Naive thymus-derived CD4-positive, alpha-beta T cell (primary cell): Measurements from ENCODE around the gene PALLD. TPM values are rescaled to one million over a fixed set of nuclear protein-coding genes. Genes with fewer than 3 reads are reported as not detected.
"Not testable (repeated sequence)": the region's sequence is repeated elsewhere in the genome, so short reads cannot be mapped to it uniquely, and the experiment has no call there.

Source experiments
- ATAC-seq: fragments of 150-1000 bp; cut with Tn5 transposase; 2 replicates; pipeline ENCODE4 v1.10.0; 2021; ENCODE audit warnings: mild to moderate bottlenecking, moderate library complexity
- CTCF ChIA-PET: fragments of 350-600 bp; sonication (Branson Sonifier 250); formaldehyde crosslinking; loops from one replicate; lab custom pipeline; 2021; ENCODE audit warnings: antibody characterized with exemption; lab: Charles Lee
- POLR2A ChIA-PET: fragments of 350-600 bp; sonication (Branson Sonifier 250); formaldehyde crosslinking; loops from one replicate; lab custom pipeline; 2021; ENCODE audit warnings: antibody characterized with exemption, inconsistent platforms; lab: Charles Lee
- DNase-seq, 9 donors: peaks; one replicate each; pipeline versions ENCODE4 v3.0.0 to v3.0.0-alpha.2; 2020 to 2022; ENCODE audit warnings: mixed read lengths in 1 of 9
- H3K27ac ChIP-seq: one replicate; pipeline ENCODE4 v1.7.0; 2013; ENCODE audit warnings: mild to moderate bottlenecking, low read depth, low read length, moderate library complexity
- H3K27me3 ChIP-seq, 2 donors: one replicate each; pipeline ENCODE4 v1.7.0; 2013; ENCODE audit warnings: low read length in 2 of 2, mild to moderate bottlenecking in 2 of 2, moderate library complexity in 2 of 2; ENCODE audit not compliant: control insufficient read depth in 2 of 2, insufficient read depth in 2 of 2
- H3K36me3 ChIP-seq, 3 experiments: 1 replicate in 2 of 3; 2 replicates in 1 of 3; pipeline ENCODE4 v1.7.0; 2013; ENCODE audit warnings: low read length in 3 of 3, mild to moderate bottlenecking in 3 of 3, moderate library complexity in 1 of 3; ENCODE audit not compliant: insufficient read depth in 3 of 3, control insufficient read depth in 2 of 3
- H3K4me1 ChIP-seq, 2 donors: one replicate each; pipeline ENCODE4 v1.7.0; 2013; ENCODE audit warnings: low read length in 2 of 2, mild to moderate bottlenecking in 2 of 2, moderate library complexity in 1 of 2; ENCODE audit not compliant: control insufficient read depth in 2 of 2, insufficient read depth in 2 of 2
- H3K4me3 ChIP-seq: 2 replicates; pipeline ENCODE4 v1.7.0; 2013; ENCODE audit warnings: mild to moderate bottlenecking, low read length
- H3K9me3 ChIP-seq, 3 experiments: 1 replicate in 2 of 3; 2 replicates in 1 of 3; pipeline ENCODE4 v1.7.0; 2013; ENCODE audit warnings: low read length in 3 of 3; ENCODE audit not compliant: control insufficient read depth in 2 of 3
- H3K27ac Mint-ChIP-seq, 9 donors: one replicate each; pipeline ENCODE4 v1.8.0; 2020 to 2022; ENCODE audit warnings: mixed read lengths in 9 of 9, mild to moderate bottlenecking in 8 of 9, moderate library complexity in 5 of 9, inconsistent platforms in 2 of 9
- H3K27me3 Mint-ChIP-seq, 5 donors: one replicate each; pipeline ENCODE4 v1.8.0; 2021 to 2022; ENCODE audit warnings: mixed read lengths in 5 of 5, mild to moderate bottlenecking in 1 of 5
- H3K36me3 Mint-ChIP-seq, 5 donors: one replicate each; pipeline ENCODE4 v1.8.0; 2020 to 2022; ENCODE audit warnings: mixed read lengths in 5 of 5, mild to moderate bottlenecking in 3 of 5, inconsistent platforms in 1 of 5
- H3K4me1 Mint-ChIP-seq, 7 donors: one replicate each; pipeline ENCODE4 v1.8.0; 2020 to 2022; ENCODE audit warnings: mixed read lengths in 7 of 7, mild to moderate bottlenecking in 3 of 7, inconsistent platforms in 1 of 7
- H3K4me3 Mint-ChIP-seq, 10 donors: one replicate each; pipeline ENCODE4 v1.8.0; 2020 to 2022; ENCODE audit warnings: mild to moderate bottlenecking in 10 of 10, mixed read lengths in 10 of 10, moderate library complexity in 6 of 10, inconsistent platforms in 2 of 10
- H3K9me3 Mint-ChIP-seq, 11 donors: one replicate each; pipeline ENCODE4 v1.8.0; 2020 to 2022; ENCODE audit warnings: mixed read lengths in 11 of 11, mild to moderate bottlenecking in 4 of 11, inconsistent platforms in 1 of 11, moderate library complexity in 1 of 11
- intact Hi-C, 2 donors: fragments of 100-400 bp; cut with micrococcal nuclease; formaldehyde crosslinking; loops; one replicate each; pipeline ENCODE4 v1.15.1; 2023
- polyA plus RNA-seq, 2 donors: library from polyadenylated mRNA; unstranded; fragments of 300-500 nt; fragmentation: Illumina TruSeq; gene quantifications; one replicate each; pipeline ENCODE4 v1.2.3, GENCODE V29; 2021
- total RNA-seq, 6 experiments: library from RNA in 5 of 6; stranded (reverse) in 5 of 6; gene quantifications; 1 replicate in 5 of 6; 2 replicates in 1 of 6; pipeline ENCODE4 v1.2.3 and lab custom pipeline; 2021 to 2026

The PALLD gene
- total RNA-seq (10 to 100 TPM in 1 of 5 experiments, 1 to 10 TPM in 1, under 1 TPM in 3; 0.70 to 11.9 (median 0.88) TPM), polyA plus RNA-seq (under 1 TPM; 0.51 to 0.63 TPM), total RNA-seq (lab: John Stamatoyannopoulos, UW) (0.67 reads per million)

GRCh38 chr4:168496834-168497233 lies at the start of gene PALLD:
Gene PALLD (plus strand): TSS chr4:168497052.
- no peak within 1 kb of the TSS for H3K4me3 Mint-ChIP-seq
- H3K36me3 Mint-ChIP-seq = peaks cover 0 to 1% (median 0%) of the 10 kb centered on the region in 5 donors
- Histone ChIP-seq H3K36me3 (no peaks in the 10 kb centered on the region), H3K4me1 (no peaks in the 10 kb centered on the region), H3K9me3 (no peaks in the 10 kb centered on the region), H3K4me3 (no peak within 1 kb of the TSS), H3K27me3 (no peaks in the 10 kb centered on the region), H3K27ac (no peak within 1 kb of the TSS)
- peaks cover 6 to 57% (median 16%) of the 10 kb centered on the region in 5 donors for H3K27me3 Mint-ChIP-seq
- H3K4me1 Mint-ChIP-seq = no peaks in the 10 kb centered on the region
- ChIA-PET POLR2A (no interaction called here), CTCF (no interaction called here)
- intact Hi-C loops = no loop called here
- H3K9me3 Mint-ChIP-seq = peaks cover 0 to 3% (median 0%) of the 10 kb centered on the region in 11 donors
- ATAC-seq = no peak
- no peak for DNase-seq
- H3K27ac Mint-ChIP-seq = no peak within 1 kb of the TSS

GRCh38 chr4:168449063-168449462 lies 47.8 kb upstream of the PALLD start:
- ATAC-seq, H3K4me1 ChIP-seq, H3K27me3 Mint-ChIP-seq, CTCF ChIA-PET, H3K9me3 Mint-ChIP-seq, H3K4me3 ChIP-seq, H3K27me3 ChIP-seq, H3K27ac Mint-ChIP-seq, H3K4me3 Mint-ChIP-seq, DNase-seq, H3K27ac ChIP-seq, intact Hi-C loops, H3K9me3 ChIP-seq: not testable (repeated sequence)
- Mint-ChIP-seq H3K4me1 (peaks cover 4 to 32% (median 14%) of the 10 kb centered on the region in 7 donors), H3K36me3 (peaks cover 7 to 52% (median 39%) of the 10 kb centered on the region in 5 donors)
- POLR2A ChIA-PET = interaction anchor here (0.6 kb wide), 1 partner anchor 187 kb away, joined by 3 read pairs; no protein-coding TSS in a partner anchor
- peaks cover 3 to 28% (median 10%) of the 10 kb centered on the region in 3 experiments for H3K36me3 ChIP-seq

GRCh38 chr4:168449719-168450452 lies 47.0 kb upstream of the PALLD start:
- Mint-ChIP-seq H3K27ac (peak overlapping the region in 3 of 9 donors; percentile 43 to 61 (median 47)), H3K36me3 (peaks cover 7 to 60% (median 44%) of the 10 kb centered on the region in 5 donors), H3K4me3 (no peak overlapping the region), H3K4me1 (peaks cover 4 to 35% (median 14%) of the 10 kb centered on the region in 7 donors), H3K27me3 (no peaks in the 10 kb centered on the region), H3K9me3 (peaks cover 0 to 4% (median 0%) of the 10 kb centered on the region in 11 donors)
- ChIA-PET CTCF (no interaction called here), POLR2A (interaction anchor here (0.6 to 0.7 kb wide), 2 partner anchors 26 to 188 kb away, joined by 3 read pairs; no protein-coding TSS in a partner anchor)
- Histone ChIP-seq H3K27ac (no peak overlapping the region), H3K27me3 (no peaks in the 10 kb centered on the region), H3K9me3 (no peaks in the 10 kb centered on the region), H3K4me1 (no peaks in the 10 kb centered on the region), H3K4me3 (no peak overlapping the region), H3K36me3 (peaks cover 3 to 28% (median 10%) of the 10 kb centered on the region in 3 experiments)
- intact Hi-C loops = no loop called here
- no peak for DNase-seq
- peak; percentile 40 for ATAC-seq

GRCh38 chr4:168451331-168451730 lies 45.5 kb upstream of the PALLD start:
- ATAC-seq = peak; percentile 75

GRCh38 chr4:168451744-168452390 lies 45.0 kb upstream of the PALLD start:
- H3K27me3 Mint-ChIP-seq = no peaks in the 10 kb centered on the region

More at GRCh38 chr4:168451331-168451730, 45.5 kb upstream of the PALLD start:
- Histone ChIP-seq H3K27ac (no peak overlapping the region), H3K9me3 (no peaks in the 10 kb centered on the region), H3K36me3 (peaks cover 3 to 37% (median 17%) of the 10 kb centered on the region in 3 experiments), H3K4me3 (no peak overlapping the region), H3K4me1 (no peaks in the 10 kb centered on the region), H3K27me3 (no peaks in the 10 kb centered on the region)
- H3K27me3 Mint-ChIP-seq = no peaks in the 10 kb centered on the region
- H3K36me3 Mint-ChIP-seq = peaks cover 7 to 68% (median 52%) of the 10 kb centered on the region in 5 donors
- peaks cover 0 to 4% (median 0%) of the 10 kb centered on the region in 11 donors for H3K9me3 Mint-ChIP-seq
- peak overlapping the region in 4 of 9 donors; percentile 6 to 34 (median 22) for H3K27ac Mint-ChIP-seq
- H3K4me3 Mint-ChIP-seq = no peak overlapping the region
- CTCF ChIA-PET = no interaction called here
- peaks cover 4 to 35% (median 14%) of the 10 kb centered on the region in 7 donors for H3K4me1 Mint-ChIP-seq
- intact Hi-C loops = no loop called here
- POLR2A ChIA-PET = no interaction called here
- no peak for DNase-seq

GRCh38 chr4:168453146-168453545 lies 43.7 kb upstream of the PALLD start:
- DNase-seq (no peak), ATAC-seq (no peak)
- no peak overlapping the region for H3K27ac ChIP-seq
- no peaks in the 10 kb centered on the region for H3K27me3 ChIP-seq
- CTCF ChIA-PET = no interaction called here
- Mint-ChIP-seq H3K4me1 (peaks cover 4 to 35% (median 14%) of the 10 kb centered on the region in 7 donors), H3K36me3 (peaks cover 7 to 69% (median 56%) of the 10 kb centered on the region in 5 donors), H3K9me3 (peaks cover 0 to 4% (median 0%) of the 10 kb centered on the region in 11 donors), H3K4me3 (no peak overlapping the region), H3K27me3 (no peaks in the 10 kb centered on the region), H3K27ac (peak overlapping the region in 5 of 9 donors; percentile 4 to 39 (median 24))
- H3K4me3 ChIP-seq = no peak overlapping the region
- POLR2A ChIA-PET = no interaction called here
- H3K9me3 ChIP-seq = no peaks in the 10 kb centered on the region
- peaks cover 3 to 37% (median 17%) of the 10 kb centered on the region in 3 experiments for H3K36me3 ChIP-seq
- intact Hi-C loops = no loop called here
- H3K4me1 ChIP-seq = no peaks in the 10 kb centered on the region

More at GRCh38 chr4:168451744-168452390, 45.0 kb upstream of the PALLD start:
- peaks cover 7 to 68% (median 52%) of the 10 kb centered on the region in 5 donors for H3K36me3 Mint-ChIP-seq
- ChIA-PET CTCF (no interaction called here), POLR2A (no interaction called here)
- H3K9me3 ChIP-seq = no peaks in the 10 kb centered on the region
- H3K27ac Mint-ChIP-seq = peak overlapping the region in 2 of 9 donors; percentile 6 to 34
- no peaks in the 10 kb centered on the region for H3K27me3 ChIP-seq
- ATAC-seq (peak; percentile 86), DNase-seq (no peak)
- H3K4me3 Mint-ChIP-seq = no peak overlapping the region
- H3K4me1 Mint-ChIP-seq = peaks cover 4 to 35% (median 14%) of the 10 kb centered on the region in 7 donors
- intact Hi-C loops = no loop called here
- no peak overlapping the region for H3K27ac ChIP-seq
- no peak overlapping the region for H3K4me3 ChIP-seq
- H3K4me1 ChIP-seq = no peaks in the 10 kb centered on the region
- H3K9me3 Mint-ChIP-seq = peaks cover 0 to 4% (median 0%) of the 10 kb centered on the region in 11 donors
- H3K36me3 ChIP-seq = peaks cover 3 to 37% (median 17%) of the 10 kb centered on the region in 3 experiments
